Ectodermal cell (in vitro differentiated cells): ENCODE results near the gene SDHA.

Experiments used
- H3K27ac ChIP-seq: 2 replicates; pipeline ENCODE4 v1.7.0; 2013; ENCODE audit warnings: mild to moderate bottlenecking, low read depth, low read length; ENCODE audit not compliant: insufficient read depth, poor library complexity, severe bottlenecking
- H3K27me3 ChIP-seq: 2 replicates; pipeline ENCODE4 v1.7.0; 2013; ENCODE audit warnings: mild to moderate bottlenecking, low read length; ENCODE audit not compliant: insufficient read depth, control insufficient read depth, poor library complexity, severe bottlenecking
- H3K36me3 ChIP-seq: one replicate; pipeline ENCODE4 v1.7.0; 2013; ENCODE audit warnings: low read length; ENCODE audit not compliant: control insufficient read depth, insufficient read depth
- H3K4me1 ChIP-seq: one replicate; pipeline ENCODE4 v1.7.0; 2013; ENCODE audit warnings: low read length; ENCODE audit not compliant: control insufficient read depth, insufficient read depth
- H3K4me3 ChIP-seq: 2 replicates; pipeline ENCODE4 v1.7.0; 2013; ENCODE audit warnings: low read depth, low read length, control low read depth; ENCODE audit not compliant: insufficient read depth
- H3K9me3 ChIP-seq: 2 replicates; pipeline ENCODE4 v1.7.0; 2013; ENCODE audit warnings: mild to moderate bottlenecking, low read length, moderate library complexity; ENCODE audit not compliant: control insufficient read depth
- WGBS, 2 experiments: methylation state at CpG; one replicate each; pipeline ENCODE4 v1.1.7; 2013; ENCODE audit warnings: missing lambda C conversion rate in 2 of 2; 5-methylcytosine and 5-hydroxymethylcytosine counted together

The SDHA gene

DNA sequence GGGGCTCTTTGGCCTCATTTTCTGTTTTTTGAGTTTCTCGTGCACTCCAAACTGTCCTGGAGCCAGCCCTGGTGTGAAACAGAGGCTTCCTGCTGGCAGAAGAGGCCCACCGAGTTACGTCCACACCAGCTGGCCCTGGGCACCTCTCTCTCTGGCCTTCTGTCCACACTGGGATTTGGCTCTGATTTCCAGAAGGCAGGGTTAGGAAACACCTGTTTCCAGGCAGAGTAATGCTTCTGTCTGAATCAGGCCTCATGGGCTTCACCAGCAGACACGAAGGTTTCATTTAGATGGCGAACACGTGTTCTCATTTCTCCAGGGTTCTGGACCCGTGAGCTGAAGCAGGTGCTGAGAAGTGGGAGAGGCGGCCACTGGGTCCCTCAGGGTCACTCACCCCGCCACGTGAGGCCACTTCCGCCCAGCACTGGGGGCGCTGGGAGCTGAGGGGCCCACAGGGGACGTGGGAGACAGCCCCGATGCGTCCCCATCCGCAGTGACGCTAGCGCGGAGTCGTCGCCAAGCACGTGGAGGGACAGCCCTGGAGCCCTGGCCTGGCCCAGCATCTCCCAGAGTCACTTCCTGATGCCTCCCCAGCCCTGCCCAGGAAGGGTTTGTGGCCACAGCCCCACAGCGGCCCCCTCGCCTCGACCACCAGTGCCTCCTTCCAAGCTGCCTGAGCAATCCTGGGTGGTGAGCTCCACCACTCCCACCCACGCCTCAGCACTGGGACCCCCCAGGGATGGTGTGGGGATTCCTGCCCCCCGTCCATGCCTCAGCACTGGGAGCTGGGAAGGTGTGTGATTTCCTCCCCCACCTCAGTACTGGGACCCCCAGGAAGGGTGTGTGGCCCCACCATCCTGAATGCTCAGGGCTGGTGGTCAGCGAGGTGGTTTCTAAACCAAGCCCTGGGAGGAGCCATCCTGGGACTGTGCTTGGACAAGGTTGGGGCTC lies 31.8 kb upstream of the SDHA start:
- Histone ChIP-seq H3K4me3 (no peak overlapping the region), H3K4me1 (peaks cover 15% of the 10 kb centered on the region), H3K36me3 (peaks cover 29% of the 10 kb centered on the region), H3K9me3 (no peaks in the 10 kb centered on the region), H3K27ac (no peak overlapping the region), H3K27me3 (no peaks in the 10 kb centered on the region)
- WGBS, 2 experiments, result 93% methylated on average over 28 of the region's 28 CpGs

DNA sequence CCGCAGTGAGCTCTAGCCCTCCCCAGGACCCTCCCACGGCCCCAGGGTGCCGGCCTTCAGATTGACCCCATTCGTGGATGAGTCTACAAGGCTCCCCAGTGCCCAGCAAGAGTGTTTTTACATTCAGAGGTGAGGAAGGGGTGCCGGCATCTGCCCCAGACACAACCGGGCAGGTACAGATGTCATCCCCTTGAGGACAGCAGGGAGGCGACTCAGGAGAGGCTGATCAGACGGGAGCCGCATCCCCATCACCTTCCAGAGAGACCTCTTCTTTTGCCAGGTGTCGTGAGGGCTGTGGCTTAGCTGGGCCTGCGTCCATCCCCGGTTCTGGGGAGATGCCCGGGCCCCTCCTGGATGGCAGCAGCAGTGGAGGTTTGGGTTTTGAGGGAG lies 31.1 kb upstream of the SDHA start:
- Histone ChIP-seq H3K27me3 (no peaks in the 10 kb centered on the region), H3K27ac (no peak overlapping the region)
- 89 to 90% methylated on average over 13 of the region's 13 CpGs for WGBS, 2 experiments

DNA sequence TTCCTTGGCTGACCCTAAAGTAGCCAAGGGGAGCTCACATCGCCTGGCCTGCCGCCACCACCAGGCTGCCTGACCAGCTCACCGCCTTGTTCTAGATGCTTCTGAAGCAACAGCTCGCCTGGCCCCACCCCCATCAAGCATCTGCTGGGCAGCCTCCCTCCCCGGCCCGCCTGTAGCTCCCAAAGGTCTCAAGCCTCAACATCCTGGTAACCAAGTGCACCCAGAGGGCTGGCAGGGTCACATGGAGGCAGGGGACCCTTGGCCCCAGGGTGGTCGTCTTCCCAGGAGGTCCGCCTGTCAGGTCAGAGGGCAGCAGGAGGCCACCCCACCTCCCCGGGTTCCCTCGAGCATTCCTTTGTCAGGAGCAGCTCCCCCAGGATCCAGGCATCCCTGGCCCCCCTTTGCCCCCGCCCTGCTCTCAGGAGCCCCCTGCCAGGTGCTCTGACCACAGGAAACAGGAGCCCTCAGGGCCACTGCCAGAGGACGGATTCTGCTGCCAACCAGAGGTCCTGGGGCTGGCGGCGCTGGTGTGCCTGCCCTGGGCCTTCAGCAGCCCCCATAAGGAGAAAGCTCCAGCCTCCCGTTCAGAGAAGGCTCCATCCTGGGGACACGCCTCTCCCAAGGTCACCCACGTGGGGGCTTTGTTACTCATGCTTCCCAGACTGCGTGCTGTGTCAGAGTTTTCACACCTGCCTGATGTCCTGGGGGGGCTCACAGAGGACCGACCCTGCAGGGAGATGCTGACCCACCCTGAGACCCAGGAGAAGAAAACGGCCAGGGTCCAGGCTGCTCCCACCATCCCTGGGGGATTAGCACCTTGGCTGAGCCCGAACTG lies 30.3 kb upstream of the SDHA start:
- Histone ChIP-seq H3K4me1 (peaks cover 15% of the 10 kb centered on the region), H3K36me3 (peaks cover 17% of the 10 kb centered on the region), H3K9me3 (no peaks in the 10 kb centered on the region), H3K4me3 (no peak overlapping the region), H3K27ac (no peak overlapping the region), H3K27me3 (no peaks in the 10 kb centered on the region)
- 74 to 76% methylated on average over 21 of the region's 21 CpGs for WGBS, 2 experiments

More for the DNA sequence above, 31.1 kb upstream of the SDHA start:
- Histone ChIP-seq H3K4me1 (peaks cover 15% of the 10 kb centered on the region), H3K36me3 (peaks cover 25% of the 10 kb centered on the region), H3K4me3 (no peak overlapping the region), H3K9me3 (no peaks in the 10 kb centered on the region)

DNA sequence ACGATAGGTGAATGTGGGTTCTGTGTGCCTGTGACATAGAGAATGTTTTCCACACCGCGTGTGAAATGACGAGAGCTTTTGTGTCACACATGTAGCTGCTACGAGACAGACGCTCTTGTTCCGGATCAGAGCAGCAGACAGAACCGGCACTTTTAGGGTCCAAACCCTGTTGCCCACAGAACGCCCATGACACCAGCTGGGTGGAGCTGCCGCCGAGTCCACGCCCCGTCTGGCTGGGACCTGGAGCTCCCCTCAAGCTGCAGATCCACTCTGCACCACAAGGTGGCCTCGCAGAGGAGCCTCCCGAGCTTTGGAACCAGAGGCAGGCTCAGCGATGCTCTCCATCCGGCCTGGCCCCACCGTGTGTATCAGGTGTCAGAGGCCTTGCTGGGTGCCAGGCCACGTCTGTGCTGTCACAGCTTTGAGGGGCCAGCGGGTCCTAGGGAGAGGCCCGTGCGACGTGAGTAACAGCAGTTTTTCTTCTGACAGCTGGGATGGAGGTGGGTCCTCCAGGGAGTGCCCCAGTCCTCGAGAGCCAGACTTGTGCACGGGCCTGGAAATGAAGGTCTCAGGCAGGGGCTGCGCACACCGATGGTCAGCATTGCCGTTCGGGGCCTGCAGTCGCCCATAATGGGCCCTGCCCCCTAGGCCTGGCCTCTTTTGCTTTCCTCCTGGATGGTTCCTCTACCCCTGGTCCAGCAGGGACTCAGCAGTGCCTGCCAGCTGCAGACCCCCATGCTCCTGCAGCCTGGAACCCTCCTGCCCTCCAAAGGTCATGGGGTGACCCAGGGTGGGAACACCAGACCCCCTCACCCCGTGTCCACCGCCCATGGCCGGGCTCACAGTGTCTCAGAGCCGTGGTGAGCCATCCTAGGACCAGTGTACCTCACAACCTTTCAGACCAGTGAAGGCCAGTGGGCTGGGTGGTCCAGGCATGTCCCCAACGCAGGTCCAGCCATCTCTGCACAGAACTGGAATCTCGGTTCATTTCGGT lies 29.3 kb upstream of the SDHA start:
- H3K27ac ChIP-seq, result no peak overlapping the region
- H3K27me3 ChIP-seq, result no peaks in the 10 kb centered on the region
- H3K4me1 ChIP-seq, result peaks cover 15% of the 10 kb centered on the region
- H3K9me3 ChIP-seq, result no peaks in the 10 kb centered on the region
- H3K36me3 ChIP-seq, result peaks cover 7% of the 10 kb centered on the region
- no peak overlapping the region for H3K4me3 ChIP-seq
- 46 to 47% methylated on average over 37 of the region's 37 CpGs for WGBS, 2 experiments

DNA sequence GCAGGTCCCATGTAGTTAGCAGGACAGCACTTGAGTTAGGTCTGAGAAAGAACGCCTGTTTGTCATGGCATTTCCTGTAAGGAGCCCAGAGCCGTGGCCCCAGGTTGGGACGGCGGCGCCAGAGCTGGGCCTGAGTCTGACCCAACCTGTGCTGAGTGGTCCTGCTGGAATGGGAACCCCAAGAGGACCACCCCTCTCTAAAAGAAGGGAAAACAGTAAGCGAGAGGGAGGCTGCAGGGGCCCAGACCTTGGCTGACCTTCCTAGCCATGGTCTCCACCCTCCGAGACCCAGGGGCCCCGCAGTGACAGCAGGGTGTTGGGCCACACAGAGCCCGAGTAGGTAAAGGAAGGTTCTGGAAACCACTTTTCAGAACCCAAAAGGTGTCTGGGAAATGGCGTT lies 28.6 kb upstream of the SDHA start:
- peaks cover 2% of the 10 kb centered on the region for H3K36me3 ChIP-seq
- H3K27me3 ChIP-seq, result no peaks in the 10 kb centered on the region

DNA sequence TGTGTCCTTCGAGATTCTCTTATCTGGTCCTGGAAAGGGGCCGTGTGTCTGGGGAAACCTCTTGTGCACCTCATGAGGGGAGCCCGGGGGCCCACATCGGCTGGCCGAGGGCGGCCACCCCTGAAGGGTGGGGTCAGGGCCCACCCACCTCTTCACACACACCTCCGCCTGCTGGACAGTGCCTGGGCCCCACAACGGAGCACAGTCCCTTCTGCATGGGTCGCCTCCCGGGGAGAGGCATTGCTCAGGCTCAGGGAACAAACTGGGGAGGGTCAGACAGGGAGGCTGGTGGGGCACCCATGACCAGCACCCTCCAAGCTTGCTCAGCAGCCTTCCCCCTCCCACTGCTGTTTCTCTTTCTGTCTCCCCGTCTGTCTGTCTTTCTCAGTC lies 28.1 kb upstream of the SDHA start:
- Histone ChIP-seq H3K4me3 (no peak overlapping the region), H3K27ac (no peak overlapping the region), H3K27me3 (no peaks in the 10 kb centered on the region), H3K36me3 (no peaks in the 10 kb centered on the region), H3K9me3 (no peaks in the 10 kb centered on the region), H3K4me1 (peaks cover 15% of the 10 kb centered on the region)
- WGBS, 2 experiments, result 85 to 89% methylated on average over 11 of the region's 11 CpGs

More for the DNA sequence above, 28.6 kb upstream of the SDHA start:
- Histone ChIP-seq H3K4me3 (no peak overlapping the region), H3K4me1 (peaks cover 15% of the 10 kb centered on the region), H3K27ac (no peak overlapping the region), H3K9me3 (no peaks in the 10 kb centered on the region)
- WGBS, 2 experiments, result 86 to 95% methylated on average over 9 to 10 of the region's 10 CpGs

DNA sequence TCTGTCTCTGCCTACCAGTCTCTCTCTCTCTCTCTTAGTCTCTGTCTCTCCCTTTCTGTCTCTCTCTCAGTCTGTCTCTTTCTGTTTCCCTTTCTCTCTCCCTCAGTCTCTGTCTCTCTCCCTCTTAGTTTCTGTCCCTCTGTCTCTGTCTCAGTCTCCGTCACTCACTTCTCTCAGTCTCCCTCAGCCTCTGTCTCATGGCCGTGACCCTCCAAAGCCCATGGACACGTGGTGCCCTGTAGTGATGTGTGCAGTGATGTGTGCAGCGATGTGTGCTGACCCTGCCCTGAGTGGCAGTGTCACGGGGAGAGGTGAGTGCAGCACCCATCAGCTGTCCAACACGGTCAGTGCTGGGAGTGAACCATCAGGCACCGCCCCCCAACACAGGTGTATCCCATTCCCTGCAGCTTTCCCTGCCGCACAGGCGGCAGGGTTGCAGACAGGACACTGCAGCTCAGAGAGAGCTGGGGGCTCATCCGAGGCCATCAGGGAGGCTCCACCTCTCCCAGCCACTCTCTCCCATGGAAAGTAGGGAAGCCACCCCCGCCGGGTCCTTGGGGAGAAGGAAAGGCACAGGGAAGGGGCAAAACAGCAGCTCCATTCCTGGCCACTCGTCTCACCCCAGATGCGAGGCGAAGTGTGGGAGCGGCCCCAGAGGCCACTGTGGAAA lies 27.6 kb upstream of the SDHA start:
- Histone ChIP-seq H3K27ac (no peak overlapping the region), H3K36me3 (no peaks in the 10 kb centered on the region), H3K4me1 (peaks cover 15% of the 10 kb centered on the region), H3K9me3 (no peaks in the 10 kb centered on the region), H3K4me3 (no peak overlapping the region), H3K27me3 (no peaks in the 10 kb centered on the region)
- 79 to 81% methylated on average over 16 of the region's 16 CpGs for WGBS, 2 experiments

DNA sequence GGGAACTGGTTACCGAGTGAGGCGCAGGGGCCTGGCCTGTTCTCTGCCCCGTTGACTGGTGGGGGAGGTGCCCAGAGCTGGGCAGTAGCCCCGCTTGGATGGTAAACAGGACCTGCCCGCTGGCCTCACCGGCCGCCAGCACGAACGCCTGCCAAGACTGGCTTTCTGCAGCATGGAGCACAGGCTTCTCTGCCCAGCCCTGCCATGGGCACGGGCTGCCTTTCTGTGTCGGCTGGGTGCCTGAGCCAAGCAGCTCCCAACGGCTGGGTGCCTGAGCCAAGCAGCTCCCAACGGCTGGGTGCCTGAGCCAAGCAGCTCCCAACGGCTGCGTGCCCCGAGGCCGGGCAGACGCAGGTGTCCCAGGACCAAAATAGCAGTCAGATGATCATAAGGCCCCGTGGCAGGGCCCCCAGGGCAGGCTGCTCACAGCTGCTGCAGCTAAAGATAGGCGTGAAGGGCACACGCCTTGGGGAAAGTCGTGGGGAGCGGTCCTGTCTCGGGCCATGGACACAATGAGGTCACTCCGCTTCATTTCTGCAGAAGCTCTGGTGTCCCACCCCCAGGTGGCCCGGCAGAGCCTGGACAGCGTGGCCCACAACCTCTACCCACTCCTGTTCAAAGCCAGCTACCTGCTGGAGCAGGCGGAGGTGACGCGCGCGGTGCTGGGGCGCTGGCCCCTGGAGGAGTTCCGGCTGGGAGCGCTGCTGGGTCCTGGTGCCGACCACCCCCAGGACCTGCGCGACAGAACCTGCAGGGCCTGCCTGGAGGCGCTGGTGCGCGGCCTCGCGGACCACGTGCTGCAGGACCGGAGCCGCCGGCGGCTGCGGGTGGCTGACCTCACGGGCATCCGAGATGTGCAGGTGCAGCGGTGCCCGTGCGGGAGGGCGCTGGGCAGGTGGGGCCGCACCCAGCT lies 26.8 kb upstream of the SDHA start, which contains the start of gene LRRC14B:
Gene LRRC14B (plus strand): TSS at position 460 of the 913 bp plus-strand sequence. CDS start 44 bp downstream, at position 504.
- Histone ChIP-seq H3K4me3 (no peak within 1 kb of the TSS), H3K27ac (no peak within 1 kb of the TSS), H3K9me3 (no peaks in the 10 kb centered on the region), H3K36me3 (no peaks in the 10 kb centered on the region), H3K27me3 (no peaks in the 10 kb centered on the region), H3K4me1 (peaks cover 15% of the 10 kb centered on the region)
- WGBS, 2 experiments, result 91 to 93% methylated on average over 56 of the region's 56 CpGs
